Measurements from ENCODE around the gene SERPINB12. TPM values are rescaled to one million over a fixed set of nuclear protein-coding genes. Genes with fewer than 3 reads are reported as not detected.

Gene SERPINB12
- total RNA-seq, 1 experiment from 2014 or later: not detected

DNA sequence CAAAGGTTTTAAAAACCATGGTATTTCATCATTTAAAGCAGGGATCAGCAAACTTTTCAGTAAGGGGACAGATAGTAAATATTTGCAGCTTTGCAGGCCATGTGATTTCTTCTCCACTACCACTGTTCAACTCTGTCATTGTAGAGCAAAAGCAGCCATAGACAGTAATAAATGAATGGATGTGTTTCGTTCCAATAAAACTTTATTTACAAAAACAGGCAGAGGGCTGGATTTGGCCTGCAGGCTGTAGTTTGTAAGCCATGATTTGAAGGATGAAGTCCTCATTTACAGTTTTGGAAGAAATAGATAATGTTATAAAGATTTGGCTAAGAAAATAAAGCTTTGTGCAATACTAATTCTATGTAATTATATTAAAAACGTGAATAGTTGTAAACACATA, 1.8 kb downstream of the SERPINB12 start:
- CTCF ChIA-PET: interaction anchor here (1.1 kb wide), 1 partner anchor 27 kb away, joined by 3 read pairs; no protein-coding TSS in a partner anchor

GRCh38 chr18:63545000-63545399, 2.8 kb downstream of the SERPINB12 start:
- intact Hi-C loops (cut with micrococcal nuclease; ENCODE audit: unreplicated experiment): no loop called here
- Histone ChIP-seq H3K27ac (ENCODE audit: low read depth, low read length, poor library complexity, severe bottlenecking) (no peak overlapping the region), H3K4me1 (ENCODE audit: insufficient read depth, low read length, poor library complexity, severe bottlenecking) (peaks cover 12% of the 10 kb centered on the region), H3K4me3 (ENCODE audit: low read depth, low read length, poor library complexity, severe bottlenecking) (no peak overlapping the region), H3K27me3 (replicated peaks; ENCODE audit: insufficient read depth, low read depth, low read length, poor library complexity) (no peaks in the 10 kb centered on the region), H3K36me3 (ENCODE audit: insufficient read depth, low read length, poor library complexity, severe bottlenecking) (no peaks in the 10 kb centered on the region), H3K9me3 (ENCODE audit: low read depth, low read length, poor library complexity, severe bottlenecking) (no peaks in the 10 kb centered on the region)
- BruUV-seq (replicated peaks): no TSS peak
- ChIA-PET CTCF (no interaction called here), POLR2A (ENCODE audit: low non-redundant PET) (interaction anchor here (0.7 kb wide), 1 partner anchor 1958 kb away, joined by 3 read pairs; no protein-coding TSS in a partner anchor)
- TF ChIP-seq EZH2 (IDR thresholded peaks at IDR 0.05; ENCODE audit: borderline replicate concordance, low read depth, low read length, poor library complexity, severe bottlenecking): no peak
- TF ChIP-seq, protein P1, sequence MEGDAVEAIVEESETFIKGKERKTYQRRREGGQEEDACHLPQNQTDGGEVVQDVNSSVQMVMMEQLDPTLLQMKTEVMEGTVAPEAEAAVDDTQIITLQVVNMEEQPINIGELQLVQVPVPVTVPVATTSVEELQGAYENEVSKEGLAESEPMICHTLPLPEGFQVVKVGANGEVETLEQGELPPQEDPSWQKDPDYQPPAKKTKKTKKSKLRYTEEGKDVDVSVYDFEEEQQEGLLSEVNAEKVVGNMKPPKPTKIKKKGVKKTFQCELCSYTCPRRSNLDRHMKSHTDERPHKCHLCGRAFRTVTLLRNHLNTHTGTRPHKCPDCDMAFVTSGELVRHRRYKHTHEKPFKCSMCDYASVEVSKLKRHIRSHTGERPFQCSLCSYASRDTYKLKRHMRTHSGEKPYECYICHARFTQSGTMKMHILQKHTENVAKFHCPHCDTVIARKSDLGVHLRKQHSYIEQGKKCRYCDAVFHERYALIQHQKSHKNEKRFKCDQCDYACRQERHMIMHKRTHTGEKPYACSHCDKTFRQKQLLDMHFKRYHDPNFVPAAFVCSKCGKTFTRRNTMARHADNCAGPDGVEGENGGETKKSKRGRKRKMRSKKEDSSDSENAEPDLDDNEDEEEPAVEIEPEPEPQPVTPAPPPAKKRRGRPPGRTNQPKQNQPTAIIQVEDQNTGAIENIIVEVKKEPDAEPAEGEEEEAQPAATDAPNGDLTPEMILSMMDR (conservative IDR thresholded peaks at IDR 0.05; ENCODE audit: low read depth, low read length): no peak
- no peak for DNase-seq (ENCODE audit: low spot score)

More for the DNA sequence above, 1.8 kb downstream of the SERPINB12 start:
- POLR2A ChIA-PET (ENCODE audit: low non-redundant PET): no interaction called here
- no TSS peak for BruUV-seq (replicated peaks)
- H3K36me3 ChIP-seq (ENCODE audit: insufficient read depth, low read length, poor library complexity, severe bottlenecking): no peaks in the 10 kb centered on the region
- intact Hi-C loops (cut with micrococcal nuclease; ENCODE audit: unreplicated experiment): no loop called here
- no peak overlapping the region for H3K27ac ChIP-seq (ENCODE audit: low read depth, low read length, poor library complexity, severe bottlenecking)
- H3K9me3 ChIP-seq (ENCODE audit: low read depth, low read length, poor library complexity, severe bottlenecking): no peaks in the 10 kb centered on the region
- no peak overlapping the region for H3K4me3 ChIP-seq (ENCODE audit: low read depth, low read length, poor library complexity, severe bottlenecking)
- peaks cover 19% of the 10 kb centered on the region for H3K4me1 ChIP-seq (ENCODE audit: insufficient read depth, low read length, poor library complexity, severe bottlenecking)
- no peaks in the 10 kb centered on the region for H3K27me3 ChIP-seq (replicated peaks; ENCODE audit: insufficient read depth, low read depth, low read length, poor library complexity)
- no peak for DNase-seq (ENCODE audit: low spot score)
- no peak for TF ChIP-seq EZH2 (IDR thresholded peaks at IDR 0.05; ENCODE audit: borderline replicate concordance, low read depth, low read length, poor library complexity, severe bottlenecking)
- TF ChIP-seq, protein P1 (conservative IDR thresholded peaks at IDR 0.05; ENCODE audit: low read depth, low read length): no peak

GRCh38 chr18:63550068-63550467, 7.9 kb downstream of the SERPINB12 start:
- H3K9me3 ChIP-seq (ENCODE audit: low read depth, low read length, poor library complexity, severe bottlenecking): no peaks in the 10 kb centered on the region
- TF ChIP-seq, protein P1 (conservative IDR thresholded peaks at IDR 0.05; ENCODE audit: low read depth, low read length): no peak
- no peak for TF ChIP-seq EZH2 (IDR thresholded peaks at IDR 0.05; ENCODE audit: borderline replicate concordance, low read depth, low read length, poor library complexity, severe bottlenecking)
- intact Hi-C loops (cut with micrococcal nuclease; ENCODE audit: unreplicated experiment): no loop called here
- no peak overlapping the region for H3K27ac ChIP-seq (ENCODE audit: low read depth, low read length, poor library complexity, severe bottlenecking)
- no peaks in the 10 kb centered on the region for H3K27me3 ChIP-seq (replicated peaks; ENCODE audit: insufficient read depth, low read depth, low read length, poor library complexity)
- ChIA-PET CTCF (no interaction called here), POLR2A (ENCODE audit: low non-redundant PET) (no interaction called here)
- no peak for DNase-seq (ENCODE audit: low spot score)
- H3K36me3 ChIP-seq (ENCODE audit: insufficient read depth, low read length, poor library complexity, severe bottlenecking): no peaks in the 10 kb centered on the region
- no peak overlapping the region for H3K4me3 ChIP-seq (ENCODE audit: low read depth, low read length, poor library complexity, severe bottlenecking)
- H3K4me1 ChIP-seq (ENCODE audit: insufficient read depth, low read length, poor library complexity, severe bottlenecking): no peaks in the 10 kb centered on the region
- BruUV-seq (replicated peaks): no TSS peak
